ENCODE results near the gene ATRX. TPM values are rescaled to one million over a fixed set of nuclear protein-coding genes. Genes with fewer than 3 reads are reported as not detected.
"Not testable (repeated sequence)": the region's sequence is repeated elsewhere in the genome, so short reads cannot be mapped to it uniquely, and the experiment has no call there.

ATRX gene
- total RNA-seq, 2 donors from 2014 or later: 124 to 177 TPM

DNA sequence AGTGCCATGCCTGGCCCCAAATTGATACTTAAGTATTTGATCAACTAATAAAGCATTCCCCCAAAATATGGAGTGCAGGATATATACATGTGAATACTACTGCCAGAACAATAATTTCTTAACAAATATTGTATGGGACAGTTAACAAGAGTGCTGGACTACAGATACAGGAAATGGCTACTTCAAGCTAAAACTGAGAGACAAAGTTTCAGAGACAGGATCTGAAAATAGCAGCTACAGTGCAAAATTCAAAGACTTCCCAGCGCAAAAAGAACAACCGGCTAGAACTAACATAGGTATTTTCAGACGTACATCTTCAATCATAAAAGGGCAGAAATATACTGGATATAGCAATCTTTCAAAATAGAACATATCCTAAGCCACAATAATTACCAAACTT is 6.3 kb downstream of the ATRX start:
- H3K27ac ChIP-seq: no peak overlapping the region
- no peaks in the 10 kb centered on the region for H3K36me3 ChIP-seq
- H3K27me3 ChIP-seq (replicated peaks; ENCODE audit: insufficient read depth): no peaks in the 10 kb centered on the region
- no peaks in the 10 kb centered on the region for H3K4me1 ChIP-seq (ENCODE audit: control insufficient read depth in 1 of 2, low read depth in 2 of 2)
- no peak for TF ChIP-seq CTCF (IDR thresholded peaks at IDR 0.05)
- no peaks in the 10 kb centered on the region for H3K9me3 ChIP-seq
- DNase-seq (ENCODE audit: low spot score) (no peak), ATAC-seq (ENCODE audit: insufficient number of reproducible peaks, low FRiP score, low read depth) (no peak)
- no peak overlapping the region for H3K4me3 ChIP-seq

GRCh38 chrX:77776659-77777058 is 9.4 kb downstream of the ATRX start:
- Histone ChIP-seq H3K36me3 (no peaks in the 10 kb centered on the region), H3K9me3 (no peaks in the 10 kb centered on the region), H3K27ac (no peak overlapping the region), H3K27me3 (replicated peaks; ENCODE audit: insufficient read depth) (no peaks in the 10 kb centered on the region), H3K4me1 (ENCODE audit: control insufficient read depth in 1 of 2, low read depth in 2 of 2) (no peaks in the 10 kb centered on the region), H3K4me3 (no peak overlapping the region)
- DNase-seq (ENCODE audit: low spot score) (no peak), ATAC-seq (ENCODE audit: insufficient number of reproducible peaks, low FRiP score, low read depth) (no peak)
- no peak for TF ChIP-seq CTCF (IDR thresholded peaks at IDR 0.05)

DNA sequence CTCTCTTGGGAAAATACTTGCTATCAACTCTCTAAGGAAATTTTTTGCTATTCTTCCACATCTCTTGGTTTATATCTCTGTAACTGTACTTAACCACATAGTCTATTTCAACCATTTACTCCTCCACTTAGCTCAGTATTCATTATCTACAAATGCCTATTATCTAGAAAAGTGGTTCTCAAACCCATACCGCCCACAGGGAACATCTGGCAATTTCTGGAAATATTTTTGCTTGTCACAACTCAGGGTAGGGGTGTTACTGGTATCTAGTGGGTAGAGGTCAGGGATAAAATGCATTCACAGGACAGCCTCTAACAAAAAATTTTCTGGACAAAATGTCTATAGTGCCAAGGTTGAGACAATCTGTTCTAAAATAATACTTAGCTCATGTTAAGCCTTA is 14.4 kb downstream of the ATRX start:
- Histone ChIP-seq H3K36me3 (no peaks in the 10 kb centered on the region), H3K4me1 (ENCODE audit: control insufficient read depth in 1 of 2, low read depth in 2 of 2) (no peaks in the 10 kb centered on the region), H3K27ac (no peak overlapping the region), H3K27me3 (replicated peaks; ENCODE audit: insufficient read depth) (no peaks in the 10 kb centered on the region), H3K4me3 (no peak overlapping the region), H3K9me3 (no peaks in the 10 kb centered on the region)
- ATAC-seq (ENCODE audit: insufficient number of reproducible peaks, low FRiP score, low read depth) (no peak), DNase-seq (ENCODE audit: low spot score) (no peak)
- no peak for TF ChIP-seq CTCF (IDR thresholded peaks at IDR 0.05)

GRCh38 chrX:77768787-77769186 is 17.2 kb downstream of the ATRX start:
- no peak for DNase-seq (ENCODE audit: low spot score)
- H3K27ac ChIP-seq: no peak overlapping the region
- H3K27me3 ChIP-seq (replicated peaks; ENCODE audit: insufficient read depth): no peaks in the 10 kb centered on the region
- H3K36me3 ChIP-seq: no peaks in the 10 kb centered on the region
- no peak for TF ChIP-seq CTCF (IDR thresholded peaks at IDR 0.05)
- H3K9me3 ChIP-seq: no peaks in the 10 kb centered on the region
- H3K4me1 ChIP-seq (ENCODE audit: control insufficient read depth in 1 of 2, low read depth in 2 of 2): no peaks in the 10 kb centered on the region
- ATAC-seq (ENCODE audit: insufficient number of reproducible peaks, low FRiP score, low read depth): no peak
- H3K4me3 ChIP-seq: no peak overlapping the region

GRCh38 chrX:77766212-77766611 is 19.8 kb downstream of the ATRX start:
- H3K4me1 ChIP-seq (ENCODE audit: control insufficient read depth in 1 of 2, low read depth in 2 of 2); ATAC-seq (ENCODE audit: insufficient number of reproducible peaks, low FRiP score, low read depth); H3K4me3 ChIP-seq; H3K27me3 ChIP-seq (replicated peaks; ENCODE audit: insufficient read depth); DNase-seq (ENCODE audit: low spot score); H3K36me3 ChIP-seq; H3K27ac ChIP-seq; H3K9me3 ChIP-seq: not testable (repeated sequence)

- no peaks in the 10 kb centered on the region for H3K27me3 ChIP-seq (replicated peaks; ENCODE audit: insufficient read depth)
- no peak for TF ChIP-seq CTCF (IDR thresholded peaks at IDR 0.05)
- ATAC-seq (ENCODE audit: insufficient number of reproducible peaks, low FRiP score, low read depth) (no peak), DNase-seq (ENCODE audit: low spot score) (no peak)
- H3K9me3 ChIP-seq: no peaks in the 10 kb centered on the region
- no peak overlapping the region for H3K27ac ChIP-seq
- no peaks in the 10 kb centered on the region for H3K36me3 ChIP-seq
- H3K4me1 ChIP-seq (ENCODE audit: control insufficient read depth in 1 of 2, low read depth in 2 of 2): no peaks in the 10 kb centered on the region
- no peak overlapping the region for H3K4me3 ChIP-seq
Observed at GRCh38 chrX:77755561-77755960, 30.5 kb downstream of the ATRX start.

DNA sequence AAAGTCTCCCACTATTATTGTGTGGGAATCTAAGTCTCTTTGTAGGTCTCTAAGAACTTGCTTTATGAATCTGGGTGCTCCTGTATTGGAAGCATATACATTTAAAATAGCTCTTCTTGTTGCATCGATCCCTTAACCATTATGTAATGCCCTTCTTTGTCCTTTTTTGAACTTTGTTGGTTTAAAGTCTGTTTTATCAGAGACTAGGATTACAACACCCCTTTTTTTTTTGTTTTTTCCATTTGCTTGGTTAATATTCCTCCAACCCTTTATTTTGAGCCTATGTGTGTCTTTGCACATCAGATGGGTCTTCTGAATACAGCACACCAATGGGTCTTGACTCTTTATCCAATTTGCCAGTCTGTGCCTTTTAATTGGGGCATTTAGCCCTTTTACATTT is 32.1 kb downstream of the ATRX start:
- not testable (repeated sequence) for H3K4me1 ChIP-seq (ENCODE audit: control insufficient read depth in 1 of 2, low read depth in 2 of 2); H3K4me3 ChIP-seq; H3K27ac ChIP-seq; H3K9me3 ChIP-seq; DNase-seq (ENCODE audit: low spot score); H3K27me3 ChIP-seq (replicated peaks; ENCODE audit: insufficient read depth); ATAC-seq (ENCODE audit: insufficient number of reproducible peaks, low FRiP score, low read depth); H3K36me3 ChIP-seq
